ENCODE measurements around the gene ZFP64. TPM values are rescaled to one million over a fixed set of nuclear protein-coding genes. Genes with fewer than 3 reads are reported as not detected.
"Not testable (repeated sequence)": the region's sequence is repeated elsewhere in the genome, so short reads cannot be mapped to it uniquely, and the experiment has no call there.

ZFP64 gene
- polyA plus RNA-seq = 1 to 10 TPM; 3.2 to 6.2 TPM

DNA sequence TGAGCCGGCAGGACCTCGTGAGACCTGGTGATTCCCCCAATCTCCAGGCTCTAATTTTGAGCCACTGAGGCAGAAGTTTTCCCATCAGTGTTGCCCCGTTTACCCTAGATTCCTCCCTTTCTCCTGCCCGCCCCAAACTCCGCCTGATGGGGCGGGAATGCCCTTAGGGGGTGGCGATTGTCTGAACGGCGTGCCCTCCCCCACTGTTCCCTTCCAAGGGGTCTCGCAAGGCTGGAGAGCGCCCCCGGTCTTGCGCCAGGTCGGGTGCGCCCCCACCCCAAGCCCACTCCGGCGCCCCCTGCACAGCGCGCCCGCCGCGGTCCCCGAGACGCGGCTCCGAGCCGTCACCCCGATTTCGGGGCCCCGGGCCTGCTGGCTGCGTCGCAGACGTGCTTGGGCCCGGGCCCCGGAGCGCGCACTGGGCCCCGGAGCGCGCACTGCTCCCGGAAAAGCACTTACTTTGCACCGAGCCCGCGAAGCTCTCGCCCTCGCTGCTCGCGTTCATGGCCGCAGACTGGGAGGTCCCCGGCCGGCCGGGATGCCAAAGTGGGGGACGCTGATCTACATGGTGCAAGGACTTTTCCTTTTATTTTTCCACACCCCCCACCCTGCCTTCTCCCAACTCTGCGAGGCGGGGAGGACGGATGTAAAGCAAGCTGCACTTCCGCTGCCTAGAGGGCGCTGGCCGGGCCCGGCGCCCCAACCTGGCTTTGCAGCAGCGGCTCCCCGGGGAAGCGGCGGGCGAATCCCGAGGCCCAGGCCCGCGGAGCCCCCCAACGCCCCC is at the start of gene ZFP64:
Gene ZFP64 (minus strand): TSS at position 648 of the 784 bp plus-strand sequence. CDS start 143 bp downstream, at position 505.
- H3K9me3 ChIP-seq (ENCODE audit: control insufficient read depth in 2 of 2, insufficient read depth in 1 of 2, low read depth in 1 of 2, low read length in 1 of 2) = no peaks in the 10 kb centered on the region
- no peaks in the 10 kb centered on the region for H3K4me1 ChIP-seq (ENCODE audit: control insufficient read depth in 2 of 2, insufficient read depth in 2 of 2, low read length in 1 of 2)
- peak within 1 kb of the TSS; percentile 95 for H3K27ac ChIP-seq (ENCODE audit: low read depth in 2 of 2, low read length in 1 of 2)
- no peaks in the 10 kb centered on the region for H3K27me3 ChIP-seq (ENCODE audit: control insufficient read depth in 1 of 2, insufficient read depth in 2 of 2, low read length in 2 of 2)
- H3K36me3 ChIP-seq (ENCODE audit: control insufficient read depth in 2 of 2, insufficient read depth in 2 of 2, low read length in 1 of 2) = peaks cover 0 to 3% of the 10 kb centered on the region in 2 donors
- H3K4me3 ChIP-seq (ENCODE audit: low read depth in 1 of 2, low read length in 2 of 2) = peak within 1 kb of the TSS; percentile 93 to 100
- 0% methylated on average over 68 to 70 of the region's 70 CpGs for WGBS, 2 donors

GRCh38 chr20:52240802-52241201 is 49.2 kb upstream of the ZFP64 start:
- no peak overlapping the region for H3K27ac ChIP-seq (ENCODE audit: low read depth in 2 of 2, low read length in 1 of 2)
- H3K27me3 ChIP-seq (ENCODE audit: control insufficient read depth in 1 of 2, insufficient read depth in 2 of 2, low read length in 2 of 2) = no peaks in the 10 kb centered on the region
- no peaks in the 10 kb centered on the region for H3K36me3 ChIP-seq (ENCODE audit: control insufficient read depth in 2 of 2, insufficient read depth in 2 of 2, low read length in 1 of 2)
- H3K4me3 ChIP-seq (ENCODE audit: low read depth in 1 of 2, low read length in 2 of 2) = no peak overlapping the region
- whole genome bisulfite sequencing, 2 donors = 91 to 95% methylated on average over 1 of the region's 1 CpG
- H3K4me1 ChIP-seq (ENCODE audit: control insufficient read depth in 2 of 2, insufficient read depth in 2 of 2, low read length in 1 of 2) = no peaks in the 10 kb centered on the region
- H3K9me3 ChIP-seq (ENCODE audit: control insufficient read depth in 2 of 2, insufficient read depth in 1 of 2, low read depth in 1 of 2, low read length in 1 of 2) = no peaks in the 10 kb centered on the region

DNA sequence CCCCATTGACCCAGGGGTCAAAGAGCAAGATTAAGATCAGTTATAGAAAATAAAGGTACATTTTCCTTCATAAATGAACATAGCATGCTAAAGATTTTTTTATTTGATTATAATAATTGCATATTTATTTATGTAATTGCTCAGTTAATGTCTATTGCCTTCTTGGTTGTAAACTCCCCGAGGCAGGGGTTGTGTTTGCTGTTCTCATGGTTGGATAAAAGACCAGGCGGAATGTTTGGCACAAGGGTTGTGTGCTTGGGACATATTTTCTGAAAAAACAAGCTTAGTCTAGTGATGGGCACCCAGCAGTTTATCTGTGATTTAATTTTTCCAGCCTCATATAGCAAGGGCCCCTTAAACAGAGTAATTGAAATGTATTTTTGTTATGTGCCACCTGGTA is 47.5 kb upstream of the ZFP64 start:
- 47 to 51% methylated on average over 2 of the region's 2 CpGs for WGBS, 2 donors
- no peaks in the 10 kb centered on the region for H3K4me1 ChIP-seq (ENCODE audit: control insufficient read depth in 2 of 2, insufficient read depth in 2 of 2, low read length in 1 of 2)
- no peak overlapping the region for H3K27ac ChIP-seq (ENCODE audit: low read depth in 2 of 2, low read length in 1 of 2)
- no peaks in the 10 kb centered on the region for H3K36me3 ChIP-seq (ENCODE audit: control insufficient read depth in 2 of 2, insufficient read depth in 2 of 2, low read length in 1 of 2)
- no peaks in the 10 kb centered on the region for H3K9me3 ChIP-seq (ENCODE audit: control insufficient read depth in 2 of 2, insufficient read depth in 1 of 2, low read depth in 1 of 2, low read length in 1 of 2)
- H3K27me3 ChIP-seq (ENCODE audit: control insufficient read depth in 1 of 2, insufficient read depth in 2 of 2, low read length in 2 of 2) = no peaks in the 10 kb centered on the region
- H3K4me3 ChIP-seq (ENCODE audit: low read depth in 1 of 2, low read length in 2 of 2) = no peak overlapping the region

DNA sequence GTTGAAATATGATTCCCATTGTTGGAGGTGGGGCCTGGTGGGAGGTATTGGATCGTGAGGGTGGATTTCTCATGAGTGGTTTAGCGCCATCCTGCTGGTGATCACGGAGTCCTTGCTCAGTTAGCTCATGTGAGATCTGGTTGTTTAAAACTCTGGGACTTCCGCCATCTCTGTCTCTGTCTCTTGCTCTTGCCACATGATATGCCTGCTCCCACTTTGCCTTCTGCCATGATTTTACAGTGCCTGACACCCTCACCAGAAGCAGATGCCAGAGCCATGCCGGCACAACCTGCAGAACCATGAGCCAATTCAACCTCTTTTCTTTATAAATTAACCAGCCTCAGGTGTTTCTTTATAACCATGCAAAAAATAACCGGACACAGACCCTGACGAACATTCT is 44.7 kb upstream of the ZFP64 start:
- Histone ChIP-seq H3K27me3 (ENCODE audit: control insufficient read depth in 1 of 2, insufficient read depth in 2 of 2, low read length in 2 of 2) (no peaks in the 10 kb centered on the region), H3K4me3 (ENCODE audit: low read depth in 1 of 2, low read length in 2 of 2) (no peak overlapping the region), H3K27ac (ENCODE audit: low read depth in 2 of 2, low read length in 1 of 2) (no peak overlapping the region), H3K4me1 (ENCODE audit: control insufficient read depth in 2 of 2, insufficient read depth in 2 of 2, low read length in 1 of 2) (no peaks in the 10 kb centered on the region), H3K36me3 (ENCODE audit: control insufficient read depth in 2 of 2, insufficient read depth in 2 of 2, low read length in 1 of 2) (no peaks in the 10 kb centered on the region), H3K9me3 (ENCODE audit: control insufficient read depth in 2 of 2, insufficient read depth in 1 of 2, low read depth in 1 of 2, low read length in 1 of 2) (no peaks in the 10 kb centered on the region)
- 93 to 95% methylated on average over 7 of the region's 7 CpGs for WGBS, 2 donors

GRCh38 chr20:52235129-52235528 is 43.5 kb upstream of the ZFP64 start:
- Histone ChIP-seq H3K4me3 (ENCODE audit: low read depth in 1 of 2, low read length in 2 of 2) (no peak overlapping the region), H3K27ac (ENCODE audit: low read depth in 2 of 2, low read length in 1 of 2) (no peak overlapping the region), H3K9me3 (ENCODE audit: control insufficient read depth in 2 of 2, insufficient read depth in 1 of 2, low read depth in 1 of 2, low read length in 1 of 2) (no peaks in the 10 kb centered on the region), H3K27me3 (ENCODE audit: control insufficient read depth in 1 of 2, insufficient read depth in 2 of 2, low read length in 2 of 2) (no peaks in the 10 kb centered on the region), H3K4me1 (ENCODE audit: control insufficient read depth in 2 of 2, insufficient read depth in 2 of 2, low read length in 1 of 2) (no peaks in the 10 kb centered on the region), H3K36me3 (ENCODE audit: control insufficient read depth in 2 of 2, insufficient read depth in 2 of 2, low read length in 1 of 2) (no peaks in the 10 kb centered on the region)
- 95 to 97% methylated on average over 4 of the region's 4 CpGs for WGBS, 2 donors

GRCh38 chr20:52234302-52235045 is 42.9 kb upstream of the ZFP64 start:
- Histone ChIP-seq H3K36me3 (ENCODE audit: control insufficient read depth in 2 of 2, insufficient read depth in 2 of 2, low read length in 1 of 2) (no peaks in the 10 kb centered on the region), H3K27me3 (ENCODE audit: control insufficient read depth in 1 of 2, insufficient read depth in 2 of 2, low read length in 2 of 2) (no peaks in the 10 kb centered on the region), H3K4me1 (ENCODE audit: control insufficient read depth in 2 of 2, insufficient read depth in 2 of 2, low read length in 1 of 2) (no peaks in the 10 kb centered on the region), H3K9me3 (ENCODE audit: control insufficient read depth in 2 of 2, insufficient read depth in 1 of 2, low read depth in 1 of 2, low read length in 1 of 2) (no peaks in the 10 kb centered on the region), H3K27ac (ENCODE audit: low read depth in 2 of 2, low read length in 1 of 2) (no peak overlapping the region), H3K4me3 (ENCODE audit: low read depth in 1 of 2, low read length in 2 of 2) (no peak overlapping the region)
- WGBS, 2 donors = 78 to 92% methylated on average over 1 of the region's 1 CpG

GRCh38 chr20:52231230-52231746 is 39.7 kb upstream of the ZFP64 start:
- Histone ChIP-seq H3K4me1 (ENCODE audit: control insufficient read depth in 2 of 2, insufficient read depth in 2 of 2, low read length in 1 of 2) (no peaks in the 10 kb centered on the region), H3K9me3 (ENCODE audit: control insufficient read depth in 2 of 2, insufficient read depth in 1 of 2, low read depth in 1 of 2, low read length in 1 of 2) (no peaks in the 10 kb centered on the region), H3K27me3 (ENCODE audit: control insufficient read depth in 1 of 2, insufficient read depth in 2 of 2, low read length in 2 of 2) (no peaks in the 10 kb centered on the region), H3K36me3 (ENCODE audit: control insufficient read depth in 2 of 2, insufficient read depth in 2 of 2, low read length in 1 of 2) (no peaks in the 10 kb centered on the region), H3K27ac (ENCODE audit: low read depth in 2 of 2, low read length in 1 of 2) (no peak overlapping the region), H3K4me3 (ENCODE audit: low read depth in 1 of 2, low read length in 2 of 2) (no peak overlapping the region)

DNA sequence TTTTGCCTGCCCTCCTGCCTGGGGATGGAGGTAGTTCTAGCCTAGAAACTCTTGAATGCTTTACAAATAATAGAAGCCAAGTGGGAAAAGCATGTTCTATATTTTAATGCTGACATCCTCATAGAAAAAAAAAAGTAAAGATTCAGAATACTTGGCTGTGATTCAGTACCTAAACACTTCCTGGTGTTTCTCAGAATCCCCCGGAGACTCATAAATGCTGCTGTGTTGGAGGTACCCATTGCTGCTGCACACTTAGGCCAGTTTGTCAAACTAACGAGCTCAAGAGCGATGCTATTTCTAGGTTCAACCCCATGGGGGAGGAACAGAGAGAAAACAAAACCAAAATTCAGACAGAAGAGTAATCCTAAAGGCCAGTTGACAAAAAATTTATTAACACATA is 38.8 kb upstream of the ZFP64 start:
- Histone ChIP-seq H3K9me3 (ENCODE audit: control insufficient read depth in 2 of 2, insufficient read depth in 1 of 2, low read depth in 1 of 2, low read length in 1 of 2) (no peaks in the 10 kb centered on the region), H3K27me3 (ENCODE audit: control insufficient read depth in 1 of 2, insufficient read depth in 2 of 2, low read length in 2 of 2) (no peaks in the 10 kb centered on the region), H3K36me3 (ENCODE audit: control insufficient read depth in 2 of 2, insufficient read depth in 2 of 2, low read length in 1 of 2) (no peaks in the 10 kb centered on the region), H3K4me3 (ENCODE audit: low read depth in 1 of 2, low read length in 2 of 2) (no peak overlapping the region), H3K27ac (ENCODE audit: low read depth in 2 of 2, low read length in 1 of 2) (no peak overlapping the region), H3K4me1 (ENCODE audit: control insufficient read depth in 2 of 2, insufficient read depth in 2 of 2, low read length in 1 of 2) (no peaks in the 10 kb centered on the region)
- 56% methylated on average over 3 of the region's 3 CpGs for WGBS, 2 donors

GRCh38 chr20:52229346-52229745 is 37.8 kb upstream of the ZFP64 start:
- H3K27me3 ChIP-seq (ENCODE audit: control insufficient read depth in 1 of 2, insufficient read depth in 2 of 2, low read length in 2 of 2); H3K27ac ChIP-seq (ENCODE audit: low read depth in 2 of 2, low read length in 1 of 2); H3K36me3 ChIP-seq (ENCODE audit: control insufficient read depth in 2 of 2, insufficient read depth in 2 of 2, low read length in 1 of 2); H3K9me3 ChIP-seq (ENCODE audit: control insufficient read depth in 2 of 2, insufficient read depth in 1 of 2, low read depth in 1 of 2, low read length in 1 of 2); H3K4me3 ChIP-seq (ENCODE audit: low read depth in 1 of 2, low read length in 2 of 2); H3K4me1 ChIP-seq (ENCODE audit: control insufficient read depth in 2 of 2, insufficient read depth in 2 of 2, low read length in 1 of 2): not testable (repeated sequence)
- WGBS, 2 donors = 73% methylated on average over 1 of the region's 1 CpG

All from esophagus (tissue), 2 donors.